ENCODE measurements around the gene NPVF.
A peak's percentile ranks its signal among the peaks of the same experiment; 100 is the strongest.

The NPVF gene

GRCh38 chr7:25234336-25234735 lies 6.0 kb upstream of the NPVF start:
- DNase-seq (ENCODE audit: low read depth, low spot score): no peak

GRCh38 chr7:25223206-25223605 lies 5.1 kb downstream of the NPVF start:
- no peak for DNase-seq (ENCODE audit: low read depth, low spot score)

- DNase-seq (ENCODE audit: low read depth, low spot score): no peak
Observed at GRCh38 chr7:25222666-25223065, 5.6 kb downstream of the NPVF start.

GRCh38 chr7:25221009-25221408 lies 7.3 kb downstream of the NPVF start:
- no peak for DNase-seq (ENCODE audit: low read depth, low spot score)

- DNase-seq (ENCODE audit: low read depth, low spot score): no peak
Observed at GRCh38 chr7:25218191-25218590, 10.1 kb downstream of the NPVF start.

- peak; percentile 13 for DNase-seq (ENCODE audit: low read depth, low spot score)
Observed at GRCh38 chr7:25216837-25217236, 11.4 kb downstream of the NPVF start.

GRCh38 chr7:25215694-25216335 lies 12.5 kb downstream of the NPVF start:
- no peak for DNase-seq (ENCODE audit: low read depth, low spot score)

GRCh38 chr7:25208525-25209221 lies 19.6 kb downstream of the NPVF start:
- DNase-seq (ENCODE audit: low read depth, low spot score): no peak

- no peak for DNase-seq (ENCODE audit: low read depth, low spot score)
Observed at GRCh38 chr7:25207887-25208286, 20.4 kb downstream of the NPVF start.

- no peak for DNase-seq (ENCODE audit: low read depth, low spot score)
Observed at GRCh38 chr7:25206765-25207164, 21.5 kb downstream of the NPVF start.

- no peak for DNase-seq (ENCODE audit: low read depth, low spot score)
Observed at GRCh38 chr7:25196132-25196896, 32.0 kb downstream of the NPVF start.

- no peak for DNase-seq (ENCODE audit: low read depth, low spot score)
Observed at GRCh38 chr7:25194036-25194435, 34.2 kb downstream of the NPVF start.

GRCh38 chr7:25192043-25192442 lies 36.2 kb downstream of the NPVF start:
- DNase-seq (ENCODE audit: low read depth, low spot score): no peak

- no peak for DNase-seq (ENCODE audit: low read depth, low spot score)
Observed at GRCh38 chr7:25189197-25189596, 39.1 kb downstream of the NPVF start.

- DNase-seq (ENCODE audit: low read depth, low spot score): no peak
Observed at GRCh38 chr7:25187932-25188331, 40.4 kb downstream of the NPVF start.

GRCh38 chr7:25186436-25186835 lies 41.9 kb downstream of the NPVF start:
- DNase-seq (ENCODE audit: low read depth, low spot score): no peak

GRCh38 chr7:25181532-25181931 lies 46.8 kb downstream of the NPVF start:
- DNase-seq (ENCODE audit: low read depth, low spot score): no peak

GRCh38 chr7:25180946-25181345 lies 47.3 kb downstream of the NPVF start:
- DNase-seq (ENCODE audit: low read depth, low spot score): no peak

GRCh38 chr7:25180592-25180923 lies 47.7 kb downstream of the NPVF start:
- no peak for DNase-seq (ENCODE audit: low read depth, low spot score)

- peak; percentile 52 for DNase-seq (ENCODE audit: low read depth, low spot score)
Observed at GRCh38 chr7:25179771-25180591, 48.3 kb downstream of the NPVF start.

GRCh38 chr7:25179325-25179724 lies 49.0 kb downstream of the NPVF start:
- DNase-seq (ENCODE audit: low read depth, low spot score): no peak
